ENCODE results near the gene ERC2.

Gene ERC2

GRCh38 chr3:55826731-55827496, 641.4 kb downstream of the ERC2 start:
- no peak for DNase-seq (ENCODE audit: low spot score)

GRCh38 chr3:55826097-55826496, 642.2 kb downstream of the ERC2 start:
- DNase-seq (ENCODE audit: low spot score), result no peak

GRCh38 chr3:55824406-55824805, 643.9 kb downstream of the ERC2 start:
- DNase-seq (ENCODE audit: low spot score), result no peak

- DNase-seq (ENCODE audit: low spot score), result no peak
Observed at GRCh38 chr3:55823829-55824228, 644.4 kb downstream of the ERC2 start.

GRCh38 chr3:55823001-55823400, 645.3 kb downstream of the ERC2 start:
- DNase-seq (ENCODE audit: low spot score), result no peak

- DNase-seq (ENCODE audit: low spot score), result no peak
Observed at GRCh38 chr3:55819005-55819404, 649.3 kb downstream of the ERC2 start.

GRCh38 chr3:55818485-55818884, 649.8 kb downstream of the ERC2 start:
- DNase-seq (ENCODE audit: low spot score), result peak; percentile 86

- DNase-seq (ENCODE audit: low spot score), result no peak
Observed at GRCh38 chr3:55816794-55817576, 651.3 kb downstream of the ERC2 start.

GRCh38 chr3:55815262-55815661, 653.0 kb downstream of the ERC2 start:
- DNase-seq (ENCODE audit: low spot score), result no peak

GRCh38 chr3:55813268-55814097, 654.8 kb downstream of the ERC2 start:
- DNase-seq (ENCODE audit: low spot score), result no peak

- DNase-seq (ENCODE audit: low spot score), result no peak
Observed at GRCh38 chr3:55812394-55813013, 655.8 kb downstream of the ERC2 start.

- DNase-seq (ENCODE audit: low spot score), result no peak
Observed at GRCh38 chr3:55807210-55807609, 661.1 kb downstream of the ERC2 start.

GRCh38 chr3:55805169-55805568, 663.1 kb downstream of the ERC2 start:
- no peak for DNase-seq (ENCODE audit: low spot score)

GRCh38 chr3:55804170-55805095, 663.8 kb downstream of the ERC2 start:
- DNase-seq (ENCODE audit: low spot score), result no peak

GRCh38 chr3:55802816-55803215, 665.5 kb downstream of the ERC2 start:
- DNase-seq (ENCODE audit: low spot score), result no peak

GRCh38 chr3:55801676-55802075, 666.6 kb downstream of the ERC2 start:
- no peak for DNase-seq (ENCODE audit: low spot score)

- DNase-seq (ENCODE audit: low spot score), result no peak
Observed at GRCh38 chr3:55801068-55801467, 667.2 kb downstream of the ERC2 start.

- no peak for DNase-seq (ENCODE audit: low spot score)
Observed at GRCh38 chr3:55797775-55798174, 670.5 kb downstream of the ERC2 start.

GRCh38 chr3:55797084-55797483, 671.2 kb downstream of the ERC2 start:
- DNase-seq (ENCODE audit: low spot score), result no peak

GRCh38 chr3:55796533-55796932, 671.7 kb downstream of the ERC2 start:
- no peak for DNase-seq (ENCODE audit: low spot score)

- DNase-seq (ENCODE audit: low spot score), result no peak
Observed at GRCh38 chr3:55795746-55796145, 672.5 kb downstream of the ERC2 start.
